ENCODE measurements around the gene HELB. TPM values are rescaled to one million over a fixed set of nuclear protein-coding genes. Genes with fewer than 3 reads are reported as not detected.

The HELB gene
- total RNA-seq, 5 donors from 2014 or later (not counting 1 experiment from before 2014, with no cell fraction given), result 38.6 to 66.4 (median 45.7) TPM

- peaks cover 39% of the 10 kb centered on the region for H3K36me3 Mint-ChIP-seq
- no peaks in the 10 kb centered on the region for H3K9me3 Mint-ChIP-seq
- Histone ChIP-seq H3K9me3 (no peaks in the 10 kb centered on the region), H3K4me3 (ENCODE audit: control insufficient read depth in 1 of 2, extremely low read depth in 1 of 2, low read length in 1 of 2) (peak overlapping the region; percentile 94 to 98), H3K27ac (ENCODE audit: low read length) (peak overlapping the region; percentile 87), H3K4me1 (ENCODE audit: control insufficient read depth in 1 of 2, extremely low read depth in 1 of 2, insufficient read depth in 2 of 2, low read length in 2 of 2) (peaks cover 7 to 12% of the 10 kb centered on the region in 2 experiments), H3K36me3 (ENCODE audit: control insufficient read depth in 2 of 2, extremely low read depth in 1 of 2, insufficient read depth in 1 of 2, low read length in 1 of 2) (peaks cover 4 to 27% of the 10 kb centered on the region in 2 donors), H3K27me3 (replicated peaks in 1 of 2; ENCODE audit: control insufficient read depth in 2 of 2, extremely low read depth in 1 of 2, insufficient read depth in 2 of 2, low read length in 1 of 2) (no peaks in the 10 kb centered on the region)
- CTCF ChIA-PET, result interaction anchor here (0.9 to 3.9 kb wide), 6 partner anchors 10 to 35 kb away, joined by 5 to 22 read pairs (median 6); no protein-coding TSS in a partner anchor
- peak in 1 of 35 experiments; percentile 26 for DNase-seq
- ATAC-seq (replicated peaks in 1 of 4), result peak in 1 of 4 experiments; percentile 18
- peak overlapping the region; percentile 99 for H3K4me3 Mint-ChIP-seq
- peak overlapping the region; percentile 96 to 99 for H3K27ac Mint-ChIP-seq
- 7% methylated on average over 3 of the region's 6 CpGs for WGBS (ENCODE audit: insufficient coverage)
- POLR2A ChIA-PET, result interaction anchor here in 1 of 2 donors (1.2 kb wide), 1 partner anchor 9 kb away, joined by 5 read pairs; no protein-coding TSS in a partner anchor
- no peaks in the 10 kb centered on the region for H3K27me3 Mint-ChIP-seq
- peaks cover 57 to 84% (median 58%) of the 10 kb centered on the region in 3 donors for H3K4me1 Mint-ChIP-seq
Measured at GRCh38 chr12:66304296-66304900, 2.1 kb downstream of the HELB start.

- H3K4me1 ChIP-seq (ENCODE audit: control insufficient read depth in 1 of 2, extremely low read depth in 1 of 2, insufficient read depth in 2 of 2, low read length in 2 of 2), result peaks cover 17 to 30% of the 10 kb centered on the region in 2 experiments
- DNase-seq (no peak), ATAC-seq (replicated peaks in 1 of 4) (no peak)
- H3K9me3 ChIP-seq, result no peaks in the 10 kb centered on the region
- no peaks in the 10 kb centered on the region for H3K27me3 ChIP-seq (replicated peaks in 1 of 2; ENCODE audit: control insufficient read depth in 2 of 2, extremely low read depth in 1 of 2, insufficient read depth in 2 of 2, low read length in 1 of 2)
- H3K4me3 Mint-ChIP-seq, result peak overlapping the region; percentile 42 to 70 (median 50)
- peak overlapping the region in 1 of 2 donors; percentile 51 for H3K27ac Mint-ChIP-seq
- POLR2A ChIA-PET, result no interaction called here
- no peaks in the 10 kb centered on the region for H3K27me3 Mint-ChIP-seq
- no CpG with 5 or more reads among the region's 1 CpG for WGBS (ENCODE audit: insufficient coverage)
- no peak overlapping the region for H3K4me3 ChIP-seq (ENCODE audit: control insufficient read depth in 1 of 2, extremely low read depth in 1 of 2, low read length in 1 of 2)
- H3K4me1 Mint-ChIP-seq, result peaks cover 88 to 96% (median 89%) of the 10 kb centered on the region in 3 donors
- H3K36me3 ChIP-seq (ENCODE audit: control insufficient read depth in 2 of 2, extremely low read depth in 1 of 2, insufficient read depth in 1 of 2, low read length in 1 of 2), result peaks cover 4 to 44% of the 10 kb centered on the region in 2 donors
- CTCF ChIA-PET, result no interaction called here
- peaks cover 77% of the 10 kb centered on the region for H3K36me3 Mint-ChIP-seq
- H3K9me3 Mint-ChIP-seq, result no peaks in the 10 kb centered on the region
- H3K27ac ChIP-seq (ENCODE audit: low read length), result no peak overlapping the region
Measured at GRCh38 chr12:66309606-66310005, 7.3 kb downstream of the HELB start.

DNA sequence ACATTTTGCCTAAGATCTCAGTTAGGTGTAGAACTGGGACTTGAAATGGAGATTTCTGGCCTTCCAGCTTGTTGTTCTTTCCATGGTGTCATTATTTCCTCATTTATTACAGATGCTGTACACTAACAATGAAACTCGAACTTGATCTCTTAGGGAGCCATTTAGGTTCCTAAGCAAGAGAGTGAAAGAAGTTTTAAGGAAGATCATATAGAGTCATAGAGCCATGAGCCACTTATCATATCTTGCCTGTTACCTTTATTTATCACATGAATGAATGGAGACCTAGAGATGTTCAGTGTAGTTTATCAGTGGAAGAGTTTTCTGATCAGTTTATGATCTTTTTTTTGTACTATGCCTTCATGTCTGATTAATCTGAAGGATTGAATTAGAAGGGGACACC, 9.9 kb downstream of the HELB start:
- H3K4me1 Mint-ChIP-seq, result peaks cover 78 to 81% (median 81%) of the 10 kb centered on the region in 3 donors
- ChIA-PET POLR2A (interaction anchor here (0.9 to 2.0 kb wide), 3 partner anchors 8 to 956 kb away, joined by 3 to 5 read pairs (median 3); no protein-coding TSS in a partner anchor), CTCF (interaction anchor here in 1 of 2 donors (1.1 kb wide), 1 partner anchor 34 kb away, joined by 3 read pairs; no protein-coding TSS in a partner anchor)
- Histone ChIP-seq H3K9me3 (no peaks in the 10 kb centered on the region), H3K27ac (ENCODE audit: low read length) (no peak overlapping the region), H3K4me1 (ENCODE audit: control insufficient read depth in 1 of 2, extremely low read depth in 1 of 2, insufficient read depth in 2 of 2, low read length in 2 of 2) (peaks cover 17 to 22% of the 10 kb centered on the region in 2 experiments), H3K36me3 (ENCODE audit: control insufficient read depth in 2 of 2, extremely low read depth in 1 of 2, insufficient read depth in 1 of 2, low read length in 1 of 2) (peaks cover 4 to 48% of the 10 kb centered on the region in 2 donors), H3K27me3 (replicated peaks in 1 of 2; ENCODE audit: control insufficient read depth in 2 of 2, extremely low read depth in 1 of 2, insufficient read depth in 2 of 2, low read length in 1 of 2) (no peaks in the 10 kb centered on the region), H3K4me3 (ENCODE audit: control insufficient read depth in 1 of 2, extremely low read depth in 1 of 2, low read length in 1 of 2) (no peak overlapping the region)
- peak overlapping the region; percentile 55 to 70 (median 60) for H3K4me3 Mint-ChIP-seq
- no peak for DNase-seq
- ATAC-seq (replicated peaks in 1 of 4), result no peak
- no CpG with 5 or more reads among the region's 1 CpG for WGBS (ENCODE audit: insufficient coverage)
- H3K27me3 Mint-ChIP-seq, result no peaks in the 10 kb centered on the region
- H3K36me3 Mint-ChIP-seq, result peaks cover 66% of the 10 kb centered on the region
- no peaks in the 10 kb centered on the region for H3K9me3 Mint-ChIP-seq
- peak overlapping the region; percentile 19 to 32 for H3K27ac Mint-ChIP-seq

DNA sequence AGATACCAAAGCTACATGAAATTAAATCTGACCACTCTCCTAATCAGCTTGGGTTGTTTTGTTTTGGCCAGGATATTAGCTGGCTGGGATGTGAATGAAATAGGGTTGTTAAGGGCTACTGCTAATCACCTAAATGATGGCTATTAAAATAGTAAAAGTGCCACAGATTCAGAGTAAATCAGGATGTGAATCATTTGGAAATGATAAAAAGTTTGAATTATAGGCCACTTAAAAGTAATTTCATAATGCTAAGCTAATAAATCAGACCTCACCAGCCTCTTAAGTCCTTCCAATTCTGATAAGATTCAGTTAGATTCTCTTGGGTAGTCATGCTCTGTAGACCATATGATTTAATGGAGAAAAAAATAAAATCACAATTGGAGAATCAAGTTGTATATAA, 12.0 kb downstream of the HELB start:
- CTCF ChIA-PET, result interaction anchor here (1.0 to 1.3 kb wide), 3 partner anchors 9 to 44 kb away, joined by 4 to 7 read pairs (median 4); no protein-coding TSS in a partner anchor
- ATAC-seq (replicated peaks in 1 of 4), result no peak
- DNase-seq, result no peak
- Histone ChIP-seq H3K27me3 (replicated peaks in 1 of 2; ENCODE audit: control insufficient read depth in 2 of 2, extremely low read depth in 1 of 2, insufficient read depth in 2 of 2, low read length in 1 of 2) (no peaks in the 10 kb centered on the region), H3K4me3 (ENCODE audit: control insufficient read depth in 1 of 2, extremely low read depth in 1 of 2, low read length in 1 of 2) (peak overlapping the region in 1 of 2 donors; percentile 23), H3K4me1 (ENCODE audit: control insufficient read depth in 1 of 2, extremely low read depth in 1 of 2, insufficient read depth in 2 of 2, low read length in 2 of 2) (peaks cover 17 to 26% of the 10 kb centered on the region in 2 experiments), H3K9me3 (no peaks in the 10 kb centered on the region), H3K27ac (ENCODE audit: low read length) (no peak overlapping the region), H3K36me3 (ENCODE audit: control insufficient read depth in 2 of 2, extremely low read depth in 1 of 2, insufficient read depth in 1 of 2, low read length in 1 of 2) (peaks cover 0 to 45% of the 10 kb centered on the region in 2 donors)
- Mint-ChIP-seq H3K4me3 (peak overlapping the region; percentile 19 to 70 (median 34)), H3K9me3 (no peaks in the 10 kb centered on the region), H3K27me3 (no peaks in the 10 kb centered on the region), H3K27ac (peak overlapping the region; percentile 2 to 84), H3K36me3 (peaks cover 58% of the 10 kb centered on the region), H3K4me1 (peaks cover 70 to 85% (median 83%) of the 10 kb centered on the region in 3 donors)
- POLR2A ChIA-PET, result interaction anchor here (0.6 to 2.0 kb wide), 5 partner anchors 10 to 1175 kb away, joined by 3 to 6 read pairs (median 5); partner anchors contain the start of gene HELB (in 1 of the 2)

DNA sequence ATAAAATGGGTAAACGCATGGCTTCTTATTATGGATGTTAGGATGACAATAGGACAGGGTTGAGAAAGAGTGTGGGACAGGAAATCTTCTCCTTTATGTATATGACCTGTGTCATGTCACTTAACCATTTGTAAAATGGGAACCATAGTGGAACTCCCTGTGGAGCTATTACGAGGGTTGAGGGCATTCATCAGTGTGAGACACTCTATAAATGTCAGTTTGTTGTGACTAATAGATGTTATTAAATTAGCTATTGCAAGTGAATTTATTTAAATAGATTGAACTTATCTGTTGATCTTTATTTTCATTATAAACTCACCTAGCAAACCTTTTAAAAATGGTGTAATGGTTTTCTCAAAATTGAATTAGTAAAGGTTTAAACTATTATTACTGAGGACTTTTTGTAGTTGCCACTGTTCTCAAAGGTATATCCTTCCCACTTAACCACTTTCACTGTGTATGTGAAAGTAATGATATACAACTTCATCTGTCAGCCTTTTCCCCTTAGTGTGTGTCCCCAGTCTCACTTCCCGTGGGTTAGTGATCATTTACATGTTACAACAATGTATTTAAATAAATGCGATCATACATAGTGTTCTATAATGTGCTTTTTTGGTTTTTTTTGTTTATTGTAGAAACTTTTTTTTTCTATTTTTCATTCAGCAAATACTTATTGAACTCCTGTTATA, 17.1 kb downstream of the HELB start:
- no CpG with 5 or more reads among the region's 4 CpGs for WGBS (ENCODE audit: insufficient coverage)
- Histone ChIP-seq H3K4me1 (ENCODE audit: control insufficient read depth in 1 of 2, extremely low read depth in 1 of 2, insufficient read depth in 2 of 2, low read length in 2 of 2) (peaks cover 3 to 6% of the 10 kb centered on the region in 2 experiments), H3K36me3 (ENCODE audit: control insufficient read depth in 2 of 2, extremely low read depth in 1 of 2, insufficient read depth in 1 of 2, low read length in 1 of 2) (peaks cover 0 to 60% of the 10 kb centered on the region in 2 donors), H3K9me3 (no peaks in the 10 kb centered on the region), H3K4me3 (ENCODE audit: control insufficient read depth in 1 of 2, extremely low read depth in 1 of 2, low read length in 1 of 2) (no peak overlapping the region), H3K27me3 (replicated peaks in 1 of 2; ENCODE audit: control insufficient read depth in 2 of 2, extremely low read depth in 1 of 2, insufficient read depth in 2 of 2, low read length in 1 of 2) (no peaks in the 10 kb centered on the region), H3K27ac (ENCODE audit: low read length) (no peak overlapping the region)
- no peaks in the 10 kb centered on the region for H3K9me3 Mint-ChIP-seq
- DNase-seq, result no peak
- no peak overlapping the region for H3K4me3 Mint-ChIP-seq
- POLR2A ChIA-PET, result interaction anchor here in 1 of 2 donors (0.6 to 1.0 kb wide), 2 partner anchors 17 to 750 kb away, joined by 3 read pairs; partner anchors contain the start of gene HELB
- ATAC-seq (replicated peaks in 1 of 4), result no peak
- no peaks in the 10 kb centered on the region for H3K27me3 Mint-ChIP-seq
- H3K36me3 Mint-ChIP-seq, result peaks cover 51% of the 10 kb centered on the region
- peak overlapping the region; percentile 63 to 65 for H3K27ac Mint-ChIP-seq
- CTCF ChIA-PET, result interaction anchor here in 1 of 2 donors (1.1 to 1.2 kb wide), 2 partner anchors 41 to 49 kb away, joined by 3 to 7 read pairs; no protein-coding TSS in a partner anchor
- H3K4me1 Mint-ChIP-seq, result peaks cover 49 to 68% (median 66%) of the 10 kb centered on the region in 3 donors

DNA sequence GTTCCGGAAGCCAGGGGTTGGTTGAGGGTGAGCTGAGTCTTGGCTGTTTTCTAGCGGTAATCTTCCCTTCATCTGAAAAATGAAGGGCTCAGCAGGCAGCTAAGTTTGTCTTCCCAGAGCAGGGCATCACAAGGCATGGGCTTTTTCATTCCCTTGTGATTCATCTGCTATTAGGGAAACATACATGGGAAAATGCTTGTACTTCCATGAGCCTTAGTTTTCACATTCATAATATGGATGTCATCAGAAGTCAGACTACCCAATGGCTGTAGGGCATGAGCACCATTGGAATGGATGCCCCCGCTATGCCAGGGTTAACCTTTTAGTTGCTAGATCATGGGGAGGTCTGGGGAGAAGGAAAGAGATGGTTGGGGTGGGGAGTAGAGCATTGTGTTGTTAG, 18.7 kb downstream of the HELB start:
- peaks cover 58% of the 10 kb centered on the region for H3K36me3 Mint-ChIP-seq
- Histone ChIP-seq H3K36me3 (ENCODE audit: control insufficient read depth in 2 of 2, extremely low read depth in 1 of 2, insufficient read depth in 1 of 2, low read length in 1 of 2) (peaks cover 0 to 64% of the 10 kb centered on the region in 2 donors), H3K4me1 (ENCODE audit: control insufficient read depth in 1 of 2, extremely low read depth in 1 of 2, insufficient read depth in 2 of 2, low read length in 2 of 2) (peaks cover 3 to 4% of the 10 kb centered on the region in 2 experiments), H3K27me3 (replicated peaks in 1 of 2; ENCODE audit: control insufficient read depth in 2 of 2, extremely low read depth in 1 of 2, insufficient read depth in 2 of 2, low read length in 1 of 2) (no peaks in the 10 kb centered on the region), H3K4me3 (ENCODE audit: control insufficient read depth in 1 of 2, extremely low read depth in 1 of 2, low read length in 1 of 2) (no peak overlapping the region), H3K9me3 (no peaks in the 10 kb centered on the region), H3K27ac (ENCODE audit: low read length) (no peak overlapping the region)
- H3K4me3 Mint-ChIP-seq, result no peak overlapping the region
- no peaks in the 10 kb centered on the region for H3K9me3 Mint-ChIP-seq
- no peaks in the 10 kb centered on the region for H3K27me3 Mint-ChIP-seq
- ChIA-PET CTCF (interaction anchor here (0.6 to 1.2 kb wide), 4 partner anchors 43 to 537 kb away, joined by 3 to 7 read pairs (median 5); no protein-coding TSS in a partner anchor), POLR2A (no interaction called here)
- H3K27ac Mint-ChIP-seq, result peak overlapping the region; percentile 53 to 70
- DNase-seq (no peak), ATAC-seq (replicated peaks in 1 of 4) (no peak)
- 100% methylated on average over 3 of the region's 3 CpGs for WGBS (ENCODE audit: insufficient coverage)
- peaks cover 46 to 68% (median 67%) of the 10 kb centered on the region in 3 donors for H3K4me1 Mint-ChIP-seq
